ENCODE data around the gene GRAP2.
"Not testable (repeated sequence)": the region's sequence is repeated elsewhere in the genome, so short reads cannot be mapped to it uniquely, and the experiment has no call there.

The GRAP2 gene

DNA sequence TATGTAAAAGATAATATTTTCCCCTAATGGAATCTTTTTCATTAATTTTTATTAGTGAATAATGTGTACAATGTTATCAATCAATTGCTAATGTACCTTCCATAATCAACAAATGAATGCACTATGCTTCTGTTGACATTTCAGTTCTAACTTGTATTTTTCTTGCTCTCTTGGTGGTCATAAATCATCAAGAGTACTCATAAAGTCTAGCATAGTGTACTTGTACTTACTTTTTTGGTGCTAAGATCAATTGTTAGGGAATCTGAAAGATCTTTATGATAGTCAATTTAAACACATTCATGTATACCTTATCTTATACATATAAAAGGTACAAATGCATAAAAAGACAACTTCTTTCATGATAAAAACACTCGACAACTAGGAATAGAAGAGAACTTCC is 17.8 kb upstream of the GRAP2 start:
- ChIA-PET POLR2A (no interaction called here), CTCF (no interaction called here)
- no peak overlapping the region for H3K4me3 ChIP-seq (ENCODE audit: low read depth, low read length)
- TF ChIP-seq, protein P1, sequence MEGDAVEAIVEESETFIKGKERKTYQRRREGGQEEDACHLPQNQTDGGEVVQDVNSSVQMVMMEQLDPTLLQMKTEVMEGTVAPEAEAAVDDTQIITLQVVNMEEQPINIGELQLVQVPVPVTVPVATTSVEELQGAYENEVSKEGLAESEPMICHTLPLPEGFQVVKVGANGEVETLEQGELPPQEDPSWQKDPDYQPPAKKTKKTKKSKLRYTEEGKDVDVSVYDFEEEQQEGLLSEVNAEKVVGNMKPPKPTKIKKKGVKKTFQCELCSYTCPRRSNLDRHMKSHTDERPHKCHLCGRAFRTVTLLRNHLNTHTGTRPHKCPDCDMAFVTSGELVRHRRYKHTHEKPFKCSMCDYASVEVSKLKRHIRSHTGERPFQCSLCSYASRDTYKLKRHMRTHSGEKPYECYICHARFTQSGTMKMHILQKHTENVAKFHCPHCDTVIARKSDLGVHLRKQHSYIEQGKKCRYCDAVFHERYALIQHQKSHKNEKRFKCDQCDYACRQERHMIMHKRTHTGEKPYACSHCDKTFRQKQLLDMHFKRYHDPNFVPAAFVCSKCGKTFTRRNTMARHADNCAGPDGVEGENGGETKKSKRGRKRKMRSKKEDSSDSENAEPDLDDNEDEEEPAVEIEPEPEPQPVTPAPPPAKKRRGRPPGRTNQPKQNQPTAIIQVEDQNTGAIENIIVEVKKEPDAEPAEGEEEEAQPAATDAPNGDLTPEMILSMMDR (IDR thresholded peaks at IDR 0.05; ENCODE audit: insufficient read depth, low read length, missing control alignments), result no peak
- DNase-seq (ENCODE audit: low read depth, low spot score), result no peak

DNA sequence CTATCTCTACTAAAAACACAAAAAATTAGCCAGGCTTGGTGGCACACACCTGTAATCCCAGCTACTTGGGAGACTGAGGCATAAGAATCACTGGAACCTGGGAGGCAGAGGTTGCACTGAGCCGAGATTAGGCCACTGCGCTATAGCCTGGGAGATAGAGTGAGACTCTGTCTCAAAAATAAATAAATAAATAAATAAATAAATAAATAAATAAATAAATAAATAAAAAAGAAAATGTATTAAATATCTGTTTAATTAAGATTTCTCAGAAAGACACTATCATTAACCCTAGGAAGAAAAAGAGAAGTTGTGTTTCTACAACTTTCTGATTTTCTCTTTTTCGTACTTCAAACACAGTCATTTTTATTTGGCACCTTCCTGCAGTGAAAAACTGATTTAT is 11.0 kb upstream of the GRAP2 start:
- POLR2A ChIA-PET, CTCF ChIA-PET: not testable (repeated sequence)

DNA sequence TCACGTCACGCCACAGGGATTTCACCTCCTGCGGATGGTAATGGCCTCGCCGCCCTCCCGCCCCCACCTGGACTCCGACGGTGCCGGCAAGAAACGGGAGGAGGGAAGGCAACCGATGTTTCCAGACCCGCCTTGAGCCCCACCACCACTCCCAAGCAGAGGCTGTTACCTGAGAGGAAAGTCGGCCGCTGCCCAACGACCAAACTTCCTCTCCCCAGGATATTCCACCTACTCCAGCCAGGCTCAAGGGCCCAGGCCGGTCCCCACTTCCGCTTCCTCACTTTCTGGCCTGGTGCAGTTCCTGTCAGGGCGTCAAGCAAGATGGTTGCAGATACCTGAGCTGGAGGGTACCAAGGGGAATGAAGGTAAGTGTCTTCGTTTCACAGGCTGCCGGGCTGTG is 7.4 kb upstream of the GRAP2 start, which contains the start of gene ENTHD1:
Gene ENTHD1, minus strand, starts transcription at position 235 of the 400 bp plus-strand sequence. CDS start 6,012 bp downstream, outside the sequence.
- DNase-seq (ENCODE audit: low read depth, low spot score), result no peak
- ChIA-PET POLR2A (no interaction called here), CTCF (no interaction called here)
- no peak within 1 kb of the TSS for H3K4me3 ChIP-seq (ENCODE audit: low read depth, low read length)
- TF ChIP-seq, protein P1 (IDR thresholded peaks at IDR 0.05; ENCODE audit: insufficient read depth, low read length, missing control alignments), result no peak

More for the DNA sequence above, 11.0 kb upstream of the GRAP2 start:
- not testable (repeated sequence) for DNase-seq (ENCODE audit: low read depth, low spot score); H3K4me3 ChIP-seq (ENCODE audit: low read depth, low read length)

DNA sequence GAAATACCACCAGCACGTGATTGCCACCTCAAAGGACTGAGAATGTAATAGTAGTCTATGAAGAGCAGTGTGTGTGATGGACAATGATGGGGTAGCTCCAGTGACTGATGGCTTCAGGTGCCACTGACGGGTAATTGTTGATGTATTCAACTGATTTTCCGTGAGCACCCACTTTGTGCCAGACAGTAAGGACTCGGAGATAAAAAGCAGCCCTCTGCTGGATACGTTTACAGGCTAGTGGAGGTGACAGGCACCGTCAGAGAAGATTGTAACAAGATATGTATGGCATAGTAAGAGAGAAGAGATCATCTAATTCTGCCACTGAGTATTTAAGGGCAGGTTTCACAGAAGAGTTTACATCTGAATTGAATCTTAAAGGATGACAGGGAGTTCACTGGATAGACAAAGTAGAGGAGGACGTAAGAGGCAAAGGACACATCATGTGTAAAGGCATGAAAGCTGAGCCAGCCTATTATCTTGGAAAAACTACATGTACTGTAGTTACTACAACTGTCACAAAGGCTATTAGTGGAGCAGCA is 6.3 kb upstream of the GRAP2 start:
- CTCF ChIA-PET, result no interaction called here
- TF ChIP-seq, protein P1 (IDR thresholded peaks at IDR 0.05; ENCODE audit: insufficient read depth, low read length, missing control alignments), result no peak
- POLR2A ChIA-PET, result no interaction called here
- no peak overlapping the region for H3K4me3 ChIP-seq (ENCODE audit: low read depth, low read length)
- DNase-seq (ENCODE audit: low read depth, low spot score), result no peak

DNA sequence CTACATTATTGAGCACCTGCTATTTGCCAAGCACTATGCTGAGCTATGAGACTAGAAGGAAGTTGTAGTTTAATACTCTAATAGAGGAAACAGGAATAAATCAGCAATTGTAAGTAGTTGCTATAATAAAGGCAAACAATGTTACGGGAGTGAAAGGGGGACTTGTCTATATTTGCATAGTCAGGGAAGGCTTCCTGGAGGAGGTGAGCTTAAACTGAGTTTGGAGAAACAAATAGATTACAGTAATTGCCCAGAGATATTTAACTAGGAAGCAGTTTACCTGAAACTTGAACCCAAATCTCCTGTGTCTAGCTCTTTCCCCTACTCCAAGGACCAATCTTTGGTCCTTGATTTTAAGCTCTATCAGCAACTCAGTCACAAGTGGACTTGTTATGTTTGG is 5.2 kb upstream of the GRAP2 start:
- no peak overlapping the region for H3K4me3 ChIP-seq (ENCODE audit: low read depth, low read length)
- TF ChIP-seq, protein P1 (IDR thresholded peaks at IDR 0.05; ENCODE audit: insufficient read depth, low read length, missing control alignments), result no peak
- no peak for DNase-seq (ENCODE audit: low read depth, low spot score)
- CTCF ChIA-PET, result interaction anchor here (1.2 to 2.2 kb wide), 2 partner anchors 21 to 129 kb away, joined by 3 to 8 read pairs; no protein-coding TSS in a partner anchor
- POLR2A ChIA-PET, result no interaction called here

DNA sequence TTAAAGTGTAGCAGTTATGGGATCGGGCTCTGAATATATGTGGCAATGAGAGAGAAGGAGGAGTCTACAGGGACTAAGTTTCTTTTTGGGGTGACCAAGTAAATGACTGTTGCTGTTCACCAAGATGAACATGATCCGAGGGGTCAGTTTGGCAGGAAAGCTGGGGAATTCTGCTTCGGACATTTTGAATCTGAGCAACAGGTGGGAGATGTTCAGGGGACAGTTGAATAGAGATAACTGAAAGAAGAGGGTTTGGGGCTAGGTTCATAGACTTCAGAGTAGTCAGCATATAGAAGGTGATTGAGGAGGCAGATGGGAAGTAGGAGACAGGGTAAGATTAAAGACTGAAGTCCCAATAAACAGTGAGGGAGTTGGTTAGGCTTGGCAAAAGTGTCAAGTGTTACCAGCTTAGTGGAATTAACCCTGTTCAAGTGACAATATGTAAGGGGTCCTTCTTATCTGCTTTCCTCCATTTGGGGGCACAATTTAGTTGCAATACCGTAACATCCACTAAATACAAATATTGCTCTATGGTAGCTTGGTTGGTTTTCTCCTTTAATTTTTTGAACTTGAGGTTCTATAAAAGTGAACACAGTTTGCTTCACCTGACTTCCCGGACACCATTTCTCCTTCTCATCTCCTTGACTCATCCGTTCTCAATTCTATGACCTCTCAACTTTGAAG is 4.4 kb upstream of the GRAP2 start:
- CTCF ChIA-PET, result interaction anchor here (1.2 to 2.2 kb wide), 2 partner anchors 20 to 128 kb away, joined by 3 to 8 read pairs; no protein-coding TSS in a partner anchor
- POLR2A ChIA-PET, result no interaction called here
- no peak for DNase-seq (ENCODE audit: low read depth, low spot score)
- H3K4me3 ChIP-seq (ENCODE audit: low read depth, low read length), result no peak overlapping the region
- TF ChIP-seq, protein P1 (IDR thresholded peaks at IDR 0.05; ENCODE audit: insufficient read depth, low read length, missing control alignments), result no peak

DNA sequence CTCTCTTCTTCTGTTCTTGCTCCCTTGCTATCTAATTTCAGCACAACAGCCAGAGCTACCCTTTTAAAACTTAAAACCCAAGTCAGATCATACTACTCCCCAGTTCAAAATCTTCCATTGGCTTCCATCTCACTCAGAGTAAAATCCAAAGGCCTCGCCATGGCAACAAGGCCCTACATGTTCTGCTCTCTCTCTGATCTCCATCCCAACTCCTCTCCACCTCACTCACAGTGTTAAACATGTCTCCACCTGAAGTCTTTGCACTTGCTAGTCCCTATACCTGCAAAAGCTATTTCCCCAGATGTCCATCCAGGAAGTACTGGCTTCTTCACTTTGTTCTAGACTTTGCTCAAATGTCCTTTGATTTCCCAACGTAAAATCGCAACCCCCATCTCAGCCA is 3.0 kb upstream of the GRAP2 start:
- TF ChIP-seq, protein P1 (IDR thresholded peaks at IDR 0.05; ENCODE audit: insufficient read depth, low read length, missing control alignments), result no peak
- CTCF ChIA-PET, result no interaction called here
- no peak for DNase-seq (ENCODE audit: low read depth, low spot score)
- POLR2A ChIA-PET, result no interaction called here
- H3K4me3 ChIP-seq (ENCODE audit: low read depth, low read length), result no peak overlapping the region
